SK-N-SH treated with all-trans-retinoic acid at 6 μM for 48 hours (cell line): Measurements from ENCODE around the gene PAIP1.

ENCODE experiments used
- ATAC-seq: fragments of 200-7000 bp; cut with Tn5 transposase; 3 replicates; pipeline ENCODE4 v1.9.1; 2020; ENCODE audit warnings: mild to moderate bottlenecking, moderate library complexity
- ARNTL ChIP-seq: fragments of 450-650 bp; formaldehyde crosslinking; IDR thresholded peaks from 2 replicates; pipeline ENCODE4 v1.5.0; 2020; ENCODE audit warnings: low read depth, mild to moderate bottlenecking, moderate library complexity, borderline replicate concordance
- CREB5 ChIP-seq: fragments of 250-450 bp; sonication (Bioruptor Pico); IDR thresholded peaks from 2 replicates; pipeline ENCODE4 v1.5.1; 2020; ENCODE audit warnings: low read depth, mild to moderate bottlenecking, moderate library complexity
- CSDC2 ChIP-seq: fragments of 250-450 bp; sonication (Bioruptor Pico); IDR thresholded peaks from 2 replicates; pipeline ENCODE4 v1.5.0; 2020; ENCODE audit warnings: mild to moderate bottlenecking, moderate library complexity
- CSRNP3 ChIP-seq: fragments of 250-450 bp; sonication (Bioruptor Pico); IDR thresholded peaks from 2 replicates; pipeline ENCODE4 v1.5.1; 2021; ENCODE audit warnings: mild to moderate bottlenecking, moderate library complexity
- ESRRG ChIP-seq: fragments of 250-450 bp; sonication (Bioruptor Pico); IDR thresholded peaks from 2 replicates; pipeline ENCODE4 v1.6.1; 2021; ENCODE audit warnings: mild to moderate bottlenecking
- GLIS3 ChIP-seq: fragments of 250-450 bp; sonication (Bioruptor Pico); IDR thresholded peaks from 2 replicates; pipeline ENCODE4 v1.5.0; 2020; ENCODE audit warnings: mild to moderate bottlenecking, moderate library complexity
- ISL1 ChIP-seq: fragments of 250-450 bp; sonication (Bioruptor Pico); IDR thresholded peaks from 2 replicates; pipeline ENCODE4 v2.1.2; 2022; ENCODE audit warnings: mild to moderate bottlenecking, moderate library complexity
- PATZ1 ChIP-seq: fragments of 250-450 bp; sonication (Bioruptor Pico); IDR thresholded peaks from 2 replicates; pipeline ENCODE4 v1.8.0; 2020; ENCODE audit warnings: mild to moderate bottlenecking, moderate library complexity, borderline replicate concordance
- POU6F1 ChIP-seq: fragments of 250-450 bp; sonication (Bioruptor Pico); IDR thresholded peaks from 2 replicates; pipeline ENCODE4 v1.8.0; 2021; ENCODE audit warnings: low read depth, mild to moderate bottlenecking, moderate library complexity, borderline replicate concordance
- PPARA ChIP-seq: fragments of 250-450 bp; sonication (Bioruptor Pico); IDR thresholded peaks from 2 replicates; pipeline ENCODE4 v1.5.0; 2020; ENCODE audit warnings: mild to moderate bottlenecking, borderline replicate concordance
- SNAI2 ChIP-seq: fragments of 250-450 bp; sonication (Bioruptor Pico); IDR thresholded peaks from 2 replicates; pipeline ENCODE4 v1.5.0; 2020; ENCODE audit warnings: mild to moderate bottlenecking, moderate library complexity
- TSHZ2 ChIP-seq: fragments of 250-450 bp; sonication (Bioruptor Pico); IDR thresholded peaks from 2 replicates; pipeline ENCODE4 v1.5.0; 2020; ENCODE audit warnings: mild to moderate bottlenecking, moderate library complexity
- ZC3H10 ChIP-seq: fragments of 250-450 bp; sonication (Bioruptor Pico); IDR thresholded peaks from 2 replicates; pipeline ENCODE4 v1.5.1; 2021; ENCODE audit warnings: mild to moderate bottlenecking, moderate library complexity
- ZFP3 ChIP-seq: fragments of 250-450 bp; sonication (Bioruptor Pico); IDR thresholded peaks from 2 replicates; pipeline ENCODE4 v1.5.0; 2020; ENCODE audit warnings: mild to moderate bottlenecking, moderate library complexity
- ZFP30 ChIP-seq: fragments of 450-650 bp; formaldehyde crosslinking; IDR thresholded peaks from 2 replicates; pipeline ENCODE4 v1.5.0; 2022; ENCODE audit warnings: mild to moderate bottlenecking, moderate library complexity
- ZNF565 ChIP-seq: fragments of 450-650 bp; formaldehyde crosslinking; conservative IDR thresholded peaks from 2 replicates; pipeline ENCODE4 v1.5.0; 2020; ENCODE audit warnings: low read depth, mild to moderate bottlenecking, moderate library complexity
- ZNF70 ChIP-seq: fragments of 450-650 bp; formaldehyde crosslinking; IDR thresholded peaks from 2 replicates; pipeline ENCODE4 v1.5.0; 2020; ENCODE audit warnings: mild to moderate bottlenecking, moderate library complexity
- ZNF8 ChIP-seq: fragments of 450-650 bp; formaldehyde crosslinking; IDR thresholded peaks from 2 replicates; pipeline ENCODE4 v1.5.0; 2020; ENCODE audit warnings: mild to moderate bottlenecking, moderate library complexity

The PAIP1 gene

GRCh38 chr5:43588842-43589241, 32.0 kb upstream of the PAIP1 start:
- ATAC-seq: no peak
- TF ChIP-seq GLIS3 (no peak), CREB5 (no peak), ESRRG (CRISPR knock-in tag) (no peak), ZNF565 (CRISPR knock-in tag) (no peak), CSRNP3 (CRISPR knock-in tag) (no peak), POU6F1 (CRISPR knock-in tag) (no peak), ZFP30 (CRISPR knock-in tag) (no peak), PPARA (CRISPR knock-in tag) (no peak), ISL1 (CRISPR knock-in tag) (no peak), ZNF70 (CRISPR knock-in tag) (no peak)

GRCh38 chr5:43584166-43584699, 27.4 kb upstream of the PAIP1 start:
- no peak for TF ChIP-seq PATZ1 (CRISPR knock-in tag)
- no peak for TF ChIP-seq ARNTL (CRISPR knock-in tag)
- TF ChIP-seq CSDC2 (CRISPR knock-in tag): no peak
- TF ChIP-seq CREB5: no peak
- TF ChIP-seq POU6F1 (CRISPR knock-in tag): no peak
- no peak for TF ChIP-seq ZNF8 (CRISPR knock-in tag)
- TF ChIP-seq ISL1 (CRISPR knock-in tag): no peak
- TF ChIP-seq ZFP3: no peak
- no peak for TF ChIP-seq ZC3H10 (CRISPR knock-in tag)
- TF ChIP-seq TSHZ2 (CRISPR knock-in tag): no peak
- TF ChIP-seq ZFP30 (CRISPR knock-in tag): no peak
- no peak for ATAC-seq

GRCh38 chr5:43583724-43584123, 26.8 kb upstream of the PAIP1 start:
- no peak for ATAC-seq
- TF ChIP-seq ESRRG (CRISPR knock-in tag) (no peak), SNAI2 (CRISPR knock-in tag) (no peak), POU6F1 (CRISPR knock-in tag) (no peak), GLIS3 (no peak), PATZ1 (CRISPR knock-in tag) (no peak), ISL1 (CRISPR knock-in tag) (no peak), ARNTL (CRISPR knock-in tag) (no peak), ZFP3 (no peak), ZC3H10 (CRISPR knock-in tag) (no peak)
- TF ChIP-seq, all 23 proteins: peak for 0
